NOMO-1 (cell line): ENCODE measurements around the gene MSH2.
"Not testable (repeated sequence)": the region's sequence is repeated elsewhere in the genome, so short reads cannot be mapped to it uniquely, and the experiment has no call there.

Experiments used
- DNase-seq, 2 experiments: peaks; one replicate each; lab custom pipeline; 2025; ENCODE audit not compliant: unreplicated experiment in 2 of 2; lab: John Stamatoyannopoulos, UW

Gene MSH2

GRCh38 chr2:47402805-47403608 lies at the start of gene MSH2:
MSH2 (plus strand) TSS chr2:47403156; CDS start chr2:47403192, 36 bp downstream.
- DNase-seq: peak; percentile 91 to 97

- DNase-seq: no peak
Observed at GRCh38 chr2:47354013-47354847, 48.7 kb upstream of the MSH2 start.

GRCh38 chr2:47354848-47355204 lies 48.1 kb upstream of the MSH2 start:
- DNase-seq: no peak

GRCh38 chr2:47357483-47357882 lies 45.5 kb upstream of the MSH2 start:
- DNase-seq: no peak

- DNase-seq: no peak
Observed at GRCh38 chr2:47359375-47359868, 43.5 kb upstream of the MSH2 start.

- no peak for DNase-seq
Observed at GRCh38 chr2:47360283-47360682, 42.7 kb upstream of the MSH2 start.

GRCh38 chr2:47360927-47361326 lies 42.0 kb upstream of the MSH2 start:
- DNase-seq: no peak

- DNase-seq: not testable (repeated sequence)
Observed at GRCh38 chr2:47361505-47362229, 41.3 kb upstream of the MSH2 start.

GRCh38 chr2:47373747-47374146 lies 29.2 kb upstream of the MSH2 start:
- no peak for DNase-seq

GRCh38 chr2:47375307-47375706 lies 27.6 kb upstream of the MSH2 start:
- DNase-seq: no peak

- no peak for DNase-seq
Observed at GRCh38 chr2:47379384-47379783, 23.6 kb upstream of the MSH2 start.

- no peak for DNase-seq
Observed at GRCh38 chr2:47381408-47381807, 21.5 kb upstream of the MSH2 start.

GRCh38 chr2:47386551-47386950 lies 16.4 kb upstream of the MSH2 start:
- DNase-seq: no peak

- DNase-seq: peak in 1 of 2 experiments; percentile 71
Observed at GRCh38 chr2:47388888-47389287, 14.1 kb upstream of the MSH2 start.

GRCh38 chr2:47389692-47390091 lies 13.3 kb upstream of the MSH2 start:
- no peak for DNase-seq

GRCh38 chr2:47401789-47402554 lies 984 bp upstream of the MSH2 start:
- no peak for DNase-seq

GRCh38 chr2:47402555-47402804 lies 476 bp upstream of the MSH2 start:
- DNase-seq: no peak

GRCh38 chr2:47403609-47404193 lies 745 bp downstream of the MSH2 start:
- peak in 1 of 2 experiments; percentile 25 for DNase-seq

GRCh38 chr2:47404356-47404755 lies 1.4 kb downstream of the MSH2 start:
- peak in 1 of 2 experiments; percentile 0 for DNase-seq

- DNase-seq: no peak
Observed at GRCh38 chr2:47405757-47406156, 2.8 kb downstream of the MSH2 start.
